ENCODE data around the gene PLEKHA1.
A peak's percentile ranks its signal among the peaks of the same experiment; 100 is the strongest.

The PLEKHA1 gene

GRCh38 chr10:122402548-122403131 is 28.1 kb downstream of the PLEKHA1 start:
- H3K4me3 ChIP-seq: no peak overlapping the region
- no peak for TF ChIP-seq CTCF (IDR thresholded peaks at IDR 0.05)
- no peak overlapping the region for H3K27ac ChIP-seq
- DNase-seq (ENCODE audit: low spot score): no peak

GRCh38 chr10:122404576-122404975 is 30.1 kb downstream of the PLEKHA1 start:
- DNase-seq (ENCODE audit: low spot score): no peak
- H3K4me3 ChIP-seq: no peak overlapping the region
- no peak overlapping the region for H3K27ac ChIP-seq
- no peak for TF ChIP-seq CTCF (IDR thresholded peaks at IDR 0.05)

GRCh38 chr10:122407375-122408125 is 33.0 kb downstream of the PLEKHA1 start:
- DNase-seq (ENCODE audit: low spot score): no peak
- TF ChIP-seq CTCF (IDR thresholded peaks at IDR 0.05): no peak
- no peak overlapping the region for H3K4me3 ChIP-seq
- H3K27ac ChIP-seq: peak overlapping the region in 1 of 2 donors; percentile 17

- DNase-seq (ENCODE audit: low spot score): no peak
- H3K4me3 ChIP-seq: no peak overlapping the region
- no peak for TF ChIP-seq CTCF (IDR thresholded peaks at IDR 0.05)
- no peak overlapping the region for H3K27ac ChIP-seq
Observed at GRCh38 chr10:122413327-122413726, 38.8 kb downstream of the PLEKHA1 start.

- Histone ChIP-seq H3K27ac (no peak overlapping the region), H3K4me3 (no peak overlapping the region)
- no peak for DNase-seq (ENCODE audit: low spot score)
- no peak for TF ChIP-seq CTCF (IDR thresholded peaks at IDR 0.05)
Observed at GRCh38 chr10:122417667-122418066, 43.2 kb downstream of the PLEKHA1 start.

GRCh38 chr10:122419016-122419415 is 44.5 kb downstream of the PLEKHA1 start:
- no peak for DNase-seq (ENCODE audit: low spot score)
- TF ChIP-seq CTCF (IDR thresholded peaks at IDR 0.05): no peak
- no peak overlapping the region for H3K27ac ChIP-seq
- no peak overlapping the region for H3K4me3 ChIP-seq
